NCI-H2196 treated with DMSO at 0.1 percent for 48 hours (cell line): Measurements from ENCODE around the gene CAMSAP3.
"Not testable (repeated sequence)": the region's sequence is repeated elsewhere in the genome, so short reads cannot be mapped to it uniquely, and the experiment has no call there.

ENCODE experiments used
- DNase-seq: peaks from one replicate; lab custom pipeline; 2025; ENCODE audit not compliant: unreplicated experiment; lab: John Stamatoyannopoulos, UW

The CAMSAP3 gene

GRCh38 chr19:7570761-7571160 lies 24.9 kb upstream of the CAMSAP3 start:
- DNase-seq: no peak

GRCh38 chr19:7575434-7576040 lies 20.1 kb upstream of the CAMSAP3 start:
- no peak for DNase-seq

GRCh38 chr19:7577422-7577821 lies 18.2 kb upstream of the CAMSAP3 start:
- not testable (repeated sequence) for DNase-seq

- DNase-seq: no peak
These were observed 17.5 kb upstream of the CAMSAP3 start for GRCh38 chr19:7578127-7578526.

GRCh38 chr19:7579182-7579581 lies 16.5 kb upstream of the CAMSAP3 start:
- DNase-seq: no peak

- DNase-seq: no peak
These were observed 13.2 kb upstream of the CAMSAP3 start for GRCh38 chr19:7582446-7582845.

GRCh38 chr19:7589822-7590221 lies 5.8 kb upstream of the CAMSAP3 start:
- DNase-seq: no peak

GRCh38 chr19:7590256-7590655 lies 5.4 kb upstream of the CAMSAP3 start:
- no peak for DNase-seq

GRCh38 chr19:7596211-7596937 lies 711 bp downstream of the CAMSAP3 start:
- DNase-seq: no peak

- no peak for DNase-seq
These were observed 2.0 kb downstream of the CAMSAP3 start for GRCh38 chr19:7597689-7598088.

GRCh38 chr19:7598180-7598579 lies 2.5 kb downstream of the CAMSAP3 start:
- no peak for DNase-seq

- DNase-seq: no peak
These were observed 5.1 kb downstream of the CAMSAP3 start for GRCh38 chr19:7600721-7601120.

- DNase-seq: no peak
These were observed 6.7 kb downstream of the CAMSAP3 start for GRCh38 chr19:7602240-7602934.

- no peak for DNase-seq
These were observed 7.4 kb downstream of the CAMSAP3 start for GRCh38 chr19:7602935-7603497.

- no peak for DNase-seq
These were observed 8.3 kb downstream of the CAMSAP3 start for GRCh38 chr19:7603919-7604318.

GRCh38 chr19:7605490-7606222 lies 10.0 kb downstream of the CAMSAP3 start:
- peak; percentile 24 for DNase-seq

- DNase-seq: no peak
These were observed 10.6 kb downstream of the CAMSAP3 start for GRCh38 chr19:7606289-7606688.

- no peak for DNase-seq
These were observed 11.7 kb downstream of the CAMSAP3 start for GRCh38 chr19:7607212-7607873.

GRCh38 chr19:7607874-7608560 lies 12.4 kb downstream of the CAMSAP3 start:
- DNase-seq: no peak
